Glomerular visceral epithelial cell (primary cell): ENCODE results near the gene TCP1.
"Not testable (repeated sequence)": the region's sequence is repeated elsewhere in the genome, so short reads cannot be mapped to it uniquely, and the experiment has no call there.

Experiments used
- DNase-seq: peaks from one replicate; pipeline ENCODE4 v3.0.0-alpha.2; 2016; ENCODE audit errors: extremely low spot score

The TCP1 gene

DNA sequence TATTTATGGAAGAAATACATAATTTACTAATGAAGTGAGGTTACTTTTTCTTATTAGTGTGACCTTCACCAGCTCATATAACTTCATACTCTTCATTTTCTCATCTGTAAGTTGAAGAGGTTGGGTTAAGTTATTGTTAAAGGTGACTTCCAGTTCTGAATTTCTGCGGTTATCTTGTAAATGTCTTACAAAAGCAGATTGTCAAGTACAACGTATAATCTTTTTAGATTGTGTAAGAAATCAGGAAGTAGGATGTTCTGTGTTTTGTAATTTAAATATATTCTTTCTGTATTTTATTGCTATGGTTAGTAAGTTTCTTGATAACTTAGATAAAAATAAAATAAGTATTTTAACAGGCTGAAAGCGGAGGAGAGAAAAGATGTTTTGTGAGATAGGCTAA, 50.1 kb downstream of the TCP1 start:
- no peak for DNase-seq

- no peak for DNase-seq
These were observed 52.5 kb downstream of the TCP1 start for GRCh38 chr6:159736908-159737307.

GRCh38 chr6:159733395-159733794, 56.0 kb downstream of the TCP1 start:
- not testable (repeated sequence) for DNase-seq

GRCh38 chr6:159732550-159732949, 56.9 kb downstream of the TCP1 start:
- not testable (repeated sequence) for DNase-seq

- no peak for DNase-seq
These were observed 59.1 kb downstream of the TCP1 start for GRCh38 chr6:159730332-159730676.

GRCh38 chr6:159729598-159730331, 59.6 kb downstream of the TCP1 start:
- DNase-seq, result peak; percentile 25

GRCh38 chr6:159728531-159728964, 60.9 kb downstream of the TCP1 start:
- no peak for DNase-seq
